ENCODE data around the gene CATSPERD. TPM values are rescaled to one million over a fixed set of nuclear protein-coding genes. Genes with fewer than 3 reads are reported as not detected.

The CATSPERD gene
- polyA plus RNA-seq, 1 donor (not counting 4 experiments of a cell fraction or from before 2014, with no cell fraction given): not detected

GRCh38 chr19:5795382-5795919 is 75.0 kb downstream of the CATSPERD start:
- dilution Hi-C loops (cut with MboI; ENCODE audit: extremely low pct_ligation_motif_present, low sequenced_read_pairs): no loop called here
- Histone ChIP-seq H2AFZ (ENCODE audit: control insufficient read depth, low read length) (no peak overlapping the region), H4K20me1 (ENCODE audit: control insufficient read depth, extremely low read depth, insufficient read depth, low read length) (no peaks in the 10 kb centered on the region), H3K9ac (ENCODE audit: control insufficient read depth, extremely low read depth, insufficient read depth, low read length) (no peak overlapping the region), H3K36me3 (ENCODE audit: control insufficient read depth in 2 of 2, extremely low read depth in 1 of 2, insufficient read depth in 2 of 2, low read length in 2 of 2) (no peaks in the 10 kb centered on the region), H3K9me1 (ENCODE audit: control insufficient read depth, extremely low read depth, insufficient read depth, low read length) (no peaks in the 10 kb centered on the region), H3K4me1 (ENCODE audit: control insufficient read depth, extremely low read depth, insufficient read depth, low read length) (no peaks in the 10 kb centered on the region), H3K27me3 (ENCODE audit: control insufficient read depth, extremely low read depth, insufficient read depth, low read length) (peaks cover 27% of the 10 kb centered on the region), H3K27ac (ENCODE audit: control insufficient read depth, insufficient read depth, low read length) (no peak overlapping the region), H3K4me2 (ENCODE audit: control insufficient read depth, extremely low read depth, insufficient read depth, low read depth, low read length) (no peak overlapping the region), H3K79me2 (ENCODE audit: control insufficient read depth, insufficient read depth, low read length) (no peaks in the 10 kb centered on the region), H3K9me3 (ENCODE audit: control insufficient read depth, low read depth, low read length) (no peaks in the 10 kb centered on the region), H3K4me3 (ENCODE audit: control insufficient read depth in 2 of 3, extremely low read depth in 1 of 3, insufficient read depth in 2 of 3, low read depth in 1 of 3, low read length in 3 of 3) (no peak overlapping the region)
- DNase-seq (ENCODE audit: low read depth, low spot score): no peak
- TF ChIP-seq EZH2 (IDR thresholded peaks at IDR 0.05; ENCODE audit: low read length) (no peak), CTCF (optimal IDR thresholded peaks at IDR 0.05 in 1 of 3, IDR thresholded peaks at IDR 0.05 in 1 of 3, conservative IDR thresholded peaks at IDR 0.05 in 1 of 3; ENCODE audit: extremely low read depth in 1 of 3, insufficient read depth in 2 of 3, low read length in 3 of 3) (no peak)
- no peak for FAIRE-seq

- H3K79me2 ChIP-seq (ENCODE audit: control insufficient read depth, insufficient read depth, low read length): no peaks in the 10 kb centered on the region
- no peak overlapping the region for H3K9ac ChIP-seq (ENCODE audit: control insufficient read depth, extremely low read depth, insufficient read depth, low read length)
- no peak overlapping the region for H3K27ac ChIP-seq (ENCODE audit: control insufficient read depth, insufficient read depth, low read length)
- H3K4me1 ChIP-seq (ENCODE audit: control insufficient read depth, extremely low read depth, insufficient read depth, low read length): peaks cover under 1% of the 10 kb centered on the region
- H3K4me2 ChIP-seq (ENCODE audit: control insufficient read depth, extremely low read depth, insufficient read depth, low read depth, low read length): no peak overlapping the region
- no peaks in the 10 kb centered on the region for H3K9me1 ChIP-seq (ENCODE audit: control insufficient read depth, extremely low read depth, insufficient read depth, low read length)
- peaks cover 31% of the 10 kb centered on the region for H3K27me3 ChIP-seq (ENCODE audit: control insufficient read depth, extremely low read depth, insufficient read depth, low read length)
- H4K20me1 ChIP-seq (ENCODE audit: control insufficient read depth, extremely low read depth, insufficient read depth, low read length): no peaks in the 10 kb centered on the region
- dilution Hi-C loops (cut with MboI; ENCODE audit: extremely low pct_ligation_motif_present, low sequenced_read_pairs): no loop called here
- H2AFZ ChIP-seq (ENCODE audit: control insufficient read depth, low read length): no peak overlapping the region
- no peak for FAIRE-seq
- TF ChIP-seq EZH2 (IDR thresholded peaks at IDR 0.05; ENCODE audit: low read length): no peak
- TF ChIP-seq CTCF (optimal IDR thresholded peaks at IDR 0.05 in 1 of 3, IDR thresholded peaks at IDR 0.05 in 1 of 3, conservative IDR thresholded peaks at IDR 0.05 in 1 of 3; ENCODE audit: extremely low read depth in 1 of 3, insufficient read depth in 2 of 3, low read length in 3 of 3): no peak
- no peak for DNase-seq (ENCODE audit: low read depth, low spot score)
- no peak overlapping the region for H3K4me3 ChIP-seq (ENCODE audit: control insufficient read depth in 2 of 3, extremely low read depth in 1 of 3, insufficient read depth in 2 of 3, low read depth in 1 of 3, low read length in 3 of 3)
- H3K36me3 ChIP-seq (ENCODE audit: control insufficient read depth in 2 of 2, extremely low read depth in 1 of 2, insufficient read depth in 2 of 2, low read length in 2 of 2): no peaks in the 10 kb centered on the region
- H3K9me3 ChIP-seq (ENCODE audit: control insufficient read depth, low read depth, low read length): no peaks in the 10 kb centered on the region
These were observed 77.8 kb downstream of the CATSPERD start for GRCh38 chr19:5798244-5798643.
